PC-9 (cell line): ENCODE results near the gene CHPF2.

Source experiments
- EZH2 ChIP-seq: fragments of 200-600 bp; sonication (generic); IDR thresholded peaks from 2 replicates; pipeline ENCODE4 v1.8.0; 2017; ENCODE audit warnings: antibody characterized with exemption, low read depth
- TF ChIP-seq, protein P1 (sequence below): fragments of 200-600 bp; sonication (generic); conservative IDR thresholded peaks from 2 replicates; pipeline ENCODE4 v1.6.1; 2017; ENCODE audit warnings: mixed run types, antibody characterized with exemption, mild to moderate bottlenecking, moderate library complexity

DNA sequence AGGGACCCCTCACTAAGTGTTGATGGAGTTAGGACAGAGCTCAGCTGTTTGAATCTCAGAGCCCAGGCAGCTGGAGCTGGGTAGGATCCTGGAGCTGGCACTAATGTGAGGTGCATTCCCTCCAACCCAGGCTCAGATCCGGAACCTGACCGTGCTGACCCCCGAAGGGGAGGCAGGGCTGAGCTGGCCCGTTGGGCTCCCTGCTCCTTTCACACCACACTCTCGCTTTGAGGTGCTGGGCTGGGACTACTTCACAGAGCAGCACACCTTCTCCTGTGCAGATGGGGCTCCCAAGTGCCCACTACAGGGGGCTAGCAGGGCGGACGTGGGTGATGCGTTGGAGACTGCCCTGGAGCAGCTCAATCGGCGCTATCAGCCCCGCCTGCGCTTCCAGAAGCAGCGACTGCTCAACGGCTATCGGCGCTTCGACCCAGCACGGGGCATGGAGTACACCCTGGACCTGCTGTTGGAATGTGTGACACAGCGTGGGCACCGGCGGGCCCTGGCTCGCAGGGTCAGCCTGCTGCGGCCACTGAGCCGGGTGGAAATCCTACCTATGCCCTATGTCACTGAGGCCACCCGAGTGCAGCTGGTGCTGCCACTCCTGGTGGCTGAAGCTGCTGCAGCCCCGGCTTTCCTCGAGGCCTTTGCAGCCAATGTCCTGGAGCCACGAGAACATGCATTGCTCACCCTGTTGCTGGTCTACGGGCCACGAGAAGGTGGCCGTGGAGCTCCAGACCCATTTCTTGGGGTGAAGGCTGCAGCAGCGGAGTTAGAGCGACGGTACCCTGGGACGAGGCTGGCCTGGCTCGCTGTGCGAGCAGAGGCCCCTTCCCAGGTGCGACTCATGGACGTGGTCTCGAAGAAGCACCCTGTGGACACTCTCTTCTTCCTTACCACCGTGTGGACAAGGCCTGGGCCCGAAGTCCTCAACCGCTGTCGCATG is 5.2 kb downstream of the CHPF2 start:
- TF ChIP-seq, protein P1, sequence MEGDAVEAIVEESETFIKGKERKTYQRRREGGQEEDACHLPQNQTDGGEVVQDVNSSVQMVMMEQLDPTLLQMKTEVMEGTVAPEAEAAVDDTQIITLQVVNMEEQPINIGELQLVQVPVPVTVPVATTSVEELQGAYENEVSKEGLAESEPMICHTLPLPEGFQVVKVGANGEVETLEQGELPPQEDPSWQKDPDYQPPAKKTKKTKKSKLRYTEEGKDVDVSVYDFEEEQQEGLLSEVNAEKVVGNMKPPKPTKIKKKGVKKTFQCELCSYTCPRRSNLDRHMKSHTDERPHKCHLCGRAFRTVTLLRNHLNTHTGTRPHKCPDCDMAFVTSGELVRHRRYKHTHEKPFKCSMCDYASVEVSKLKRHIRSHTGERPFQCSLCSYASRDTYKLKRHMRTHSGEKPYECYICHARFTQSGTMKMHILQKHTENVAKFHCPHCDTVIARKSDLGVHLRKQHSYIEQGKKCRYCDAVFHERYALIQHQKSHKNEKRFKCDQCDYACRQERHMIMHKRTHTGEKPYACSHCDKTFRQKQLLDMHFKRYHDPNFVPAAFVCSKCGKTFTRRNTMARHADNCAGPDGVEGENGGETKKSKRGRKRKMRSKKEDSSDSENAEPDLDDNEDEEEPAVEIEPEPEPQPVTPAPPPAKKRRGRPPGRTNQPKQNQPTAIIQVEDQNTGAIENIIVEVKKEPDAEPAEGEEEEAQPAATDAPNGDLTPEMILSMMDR, result no peak
- no peak for TF ChIP-seq EZH2
